HepG2 (cell line): ENCODE measurements around the gene ADAMTS12. TPM values are rescaled to one million over a fixed set of nuclear protein-coding genes. Genes with fewer than 3 reads are reported as not detected.

Source experiments
- ATAC-seq: fragments of 200-7000 bp; cut with Tn5 transposase; 3 replicates; pipeline ENCODE4 v1.9.1; 2020; ENCODE audit warnings: mild to moderate bottlenecking, moderate library complexity
- BruUV-seq: library from RNA; stranded (reverse); fragments of 400-500 nt; replicated peaks from 2 replicates; lab custom pipeline; 2021; lab: Mats Ljungman, UMichigan
- CTCF ChIA-PET: fragments of 300-600 bp; formaldehyde crosslinking; extraction: SDS; loops from one replicate; lab custom pipeline; 2021; ENCODE audit warnings: low total read pairs, inconsistent platforms, low intra/inter-chr PET ratio; lab: Yijun Ruan, JAX
- POLR2A ChIA-PET: fragments of 350-600 bp; sonication (Branson Sonifier 250); formaldehyde crosslinking; loops from one replicate; lab custom pipeline; 2020; ENCODE audit warnings: antibody characterized with exemption, inconsistent platforms; lab: Yijun Ruan, JAX
- DNase-seq: peaks from one replicate; pipeline ENCODE4 v3.0.0-alpha.2; 2015; ENCODE audit warnings: low spot score
- FAIRE-seq: peaks from 3 replicates; lab custom pipeline; 2011; peaks lifted over from hg19 to GRCh38; lab: Jason Lieb, UNC
- H2AFZ ChIP-seq: one replicate; pipeline ENCODE4 v1.6.1; 2011; ENCODE audit warnings: low read length, inconsistent platforms
- H3K27ac ChIP-seq: fragments of 300-600 bp; 3 replicates; pipeline ENCODE4 v1.8.0; 2011; ENCODE audit warnings: mixed run types, mild to moderate bottlenecking, mixed read lengths, low read length, inconsistent platforms; ENCODE audit not compliant: insufficient read depth; ENCODE audit errors: extremely low read length
- H3K27me3 ChIP-seq, 2 experiments: fragments of 200-600 bp in 1 of 2; 2 replicates in 1 of 2; 3 replicates in 1 of 2; pipeline versions ENCODE4 v1.6.0 to v1.8.0; 2011; ENCODE audit warnings: low read length in 2 of 2, mild to moderate bottlenecking in 2 of 2, moderate library complexity in 2 of 2, inconsistent platforms in 1 of 2; ENCODE audit not compliant: insufficient read depth in 2 of 2, control insufficient read depth in 1 of 2
- H3K36me3 ChIP-seq, 2 experiments: fragments of 200-600 bp in 1 of 2; replicated peaks in 1 of 2; 2 replicates in 1 of 2; 3 replicates in 1 of 2; pipeline versions ENCODE4 v1.5.1 to v1.8.0; 2011; ENCODE audit warnings: low read length in 2 of 2, inconsistent platforms in 1 of 2; ENCODE audit not compliant: insufficient read depth in 2 of 2, control insufficient read depth in 1 of 2
- H3K4me1 ChIP-seq: 2 replicates; pipeline ENCODE4 v1.5.1; 2012; ENCODE audit warnings: low read length, inconsistent platforms; ENCODE audit not compliant: insufficient read depth
- H3K4me2 ChIP-seq: 2 replicates; pipeline ENCODE4 v1.6.0; 2011; ENCODE audit warnings: low read depth, low read length, inconsistent platforms
- H3K4me3 ChIP-seq, 3 experiments: fragments of 200-600 bp in 1 of 3; sonication (generic), shearing (Covaris generic) in 1 of 3; replicated peaks in 1 of 3; 2 replicates each; pipeline ENCODE4 v1.5.1; 2011 to 2016; ENCODE audit warnings: low read length in 3 of 3, inconsistent platforms in 2 of 3, low read depth in 2 of 3, mild to moderate bottlenecking in 2 of 3, control low read depth in 1 of 3, mixed read lengths in 1 of 3; ENCODE audit not compliant: insufficient read depth in 1 of 3
- H3K79me2 ChIP-seq: one replicate; pipeline ENCODE4 v1.6.1; 2011; ENCODE audit warnings: low read length, inconsistent platforms; ENCODE audit not compliant: insufficient read depth
- H3K9ac ChIP-seq: 2 replicates; pipeline ENCODE4 v1.6.0; 2011; ENCODE audit warnings: mild to moderate bottlenecking, low read depth, low read length, inconsistent platforms; ENCODE audit not compliant: insufficient read depth
- H3K9me3 ChIP-seq: 2 replicates; pipeline ENCODE4 v1.5.1; 2012; ENCODE audit warnings: mild to moderate bottlenecking, low read length
- H4K20me1 ChIP-seq: 2 replicates; pipeline ENCODE4 v1.6.0; 2011; ENCODE audit warnings: inconsistent platforms, mild to moderate bottlenecking, low read length, moderate library complexity; ENCODE audit not compliant: insufficient read depth
- CAMTA2 ChIP-seq: sonication (generic); formaldehyde crosslinking; IDR thresholded peaks from 2 replicates; pipeline ENCODE4 v1.4.0; 2020; ENCODE audit warnings: mild to moderate bottlenecking, missing genetic modification reagents, borderline replicate concordance
- CEBPB ChIP-seq: IDR thresholded peaks from 2 replicates; pipeline ENCODE4 v1.6.1; 2011; ENCODE audit warnings: low read depth, low read length, improper control_type of control experiment, borderline replicate concordance
- CENPBD1 ChIP-seq: sonication (generic); formaldehyde crosslinking; IDR thresholded peaks from 2 replicates; pipeline ENCODE4 v1.8.0; 2022; ENCODE audit warnings: missing genetic modification reagents, low read depth, mild to moderate bottlenecking, borderline replicate concordance
- CERS6 ChIP-seq: sonication (generic); formaldehyde crosslinking; IDR thresholded peaks from 2 replicates; pipeline ENCODE4 v1.5.0; 2020; ENCODE audit warnings: missing genetic modification reagents
- MXD3 ChIP-seq: IDR thresholded peaks from 2 replicates; pipeline ENCODE4 v1.6.1; 2016; ENCODE audit warnings: mild to moderate bottlenecking, missing biosample characterization, missing genetic modification reagents
- RARG ChIP-seq: sonication (generic); formaldehyde crosslinking; IDR thresholded peaks from 2 replicates; pipeline ENCODE4 v1.4.0; 2020; ENCODE audit warnings: low read depth, mild to moderate bottlenecking, missing genetic modification reagents
- RFXANK ChIP-seq: IDR thresholded peaks from 2 replicates; pipeline ENCODE4 v1.6.1; 2016
- U2AF2 ChIP-seq: fragments of 200-400 bp; formaldehyde crosslinking; IDR thresholded peaks from 2 replicates; pipeline ENCODE4 v1.6.1; 2017; ENCODE audit warnings: low read depth, mild to moderate bottlenecking, low read length
- WGBS: methylation state at CpG from one replicate; pipeline ENCODE4 v1.1.6; 2017; ENCODE audit warnings: low lambda C conversion rate; 5-methylcytosine and 5-hydroxymethylcytosine counted together
- in situ Hi-C: cut with HindIII; loops from 2 replicates; pipeline ENCODE4 v1.10.0; 2017; ENCODE audit warnings: low pct_unique_long_range_greater_than_20kb; ENCODE audit not compliant: extremely low pct_ligation_motif_present
- intact Hi-C: fragments of 100-400 bp; cut with micrococcal nuclease; formaldehyde crosslinking; loops from one replicate; pipeline ENCODE4 v1.10.0; 2022; ENCODE audit not compliant: unreplicated experiment
- polyA plus RNA-seq, 8 experiments: library from polyadenylated mRNA; depleted of rRNA in 3 of 8; stranded (reverse) in 7 of 8; unstranded in 1 of 8; fragments of >200 nt; fragmentation: Illumina TruSeq in 4 of 8; extraction: Trizol in 4 of 8; gene quantifications; 2 replicates each; pipeline versions ENCODE4 v1.2.1 to v1.2.3, GENCODE V29; 2011 to 2016; ENCODE audit warnings: low read depth in 4 of 8, missing spikeins in 1 of 8, mixed read lengths in 1 of 8; ENCODE audit not compliant: insufficient read depth in 1 of 8
- total RNA-seq, 5 experiments: library from RNA; depleted of rRNA; stranded (reverse); fragments of >200 nt; fragmentation: Illumina TruSeq; extraction: Trizol; gene quantifications; 2 replicates each; pipeline ENCODE4 v1.2.3, GENCODE V29; 2016; ENCODE audit warnings: low read depth in 1 of 5
- TF ChIP-seq, protein P1 (sequence below): sonication (generic); formaldehyde crosslinking; IDR thresholded peaks from 2 replicates; pipeline ENCODE4 v1.8.0; 2022; ENCODE audit warnings: mild to moderate bottlenecking, missing genetic modification reagents, moderate library complexity
- TF ChIP-seq, protein P2 (sequence below): fragments of 450-650 bp; IDR thresholded peaks from 2 replicates; pipeline ENCODE4 v1.6.1; 2017; ENCODE audit warnings: mild to moderate bottlenecking
- TF ChIP-seq, protein P3 (sequence below): IDR thresholded peaks from 2 replicates; pipeline ENCODE4 v1.6.1; 2018; ENCODE audit warnings: missing genetic modification reagents, mild to moderate bottlenecking, missing compliant biosample characterization

Gene ADAMTS12
- total and polyA plus RNA-seq, 2 of the 13 experiments (the other 11 are each of a cell fraction or from before 2014, with no cell fraction given): 0.03 TPM; not detected in 1

- DNase-seq (no peak), FAIRE-seq (no peak), ATAC-seq (no peak)
- no peak overlapping the region for H2AFZ ChIP-seq
- ChIA-PET POLR2A (no interaction called here), CTCF (no interaction called here)
- H3K4me3 ChIP-seq: no peak overlapping the region
- TF ChIP-seq MXD3 (no peak), CEBPB (0 out of 2 replicates have a peak, but pooled peaks have one; percentile 56)
- TF ChIP-seq, protein P1, sequence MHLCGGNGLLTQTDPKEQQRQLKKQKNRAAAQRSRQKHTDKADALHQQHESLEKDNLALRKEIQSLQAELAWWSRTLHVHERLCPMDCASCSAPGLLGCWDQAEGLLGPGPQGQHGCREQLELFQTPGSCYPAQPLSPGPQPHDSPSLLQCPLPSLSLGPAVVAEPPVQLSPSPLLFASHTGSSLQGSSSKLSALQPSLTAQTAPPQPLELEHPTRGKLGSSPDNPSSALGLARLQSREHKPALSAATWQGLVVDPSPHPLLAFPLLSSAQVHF (CRISPR knock-in tag): no peak
- intact Hi-C loops (no loop called here), in situ Hi-C loops (no loop called here)
- no peaks in the 10 kb centered on the region for H3K4me1 ChIP-seq
- 0 out of 5 replicates have a peak, but pooled peaks cover 0 to 4% of the 10 kb centered on the region in 2 experiments for H3K27me3 ChIP-seq
- 46% methylated on average over 19 of the region's 19 CpGs for WGBS
- H4K20me1 ChIP-seq: no peaks in the 10 kb centered on the region
- H3K36me3 ChIP-seq: no peaks in the 10 kb centered on the region
- no peak overlapping the region for H3K9ac ChIP-seq
- no peak overlapping the region for H3K27ac ChIP-seq
- H3K79me2 ChIP-seq: no peaks in the 10 kb centered on the region
- no peaks in the 10 kb centered on the region for H3K9me3 ChIP-seq
- no TSS peak for BruUV-seq
- H3K4me2 ChIP-seq: no peak overlapping the region
These were observed 97.8 kb downstream of the ADAMTS12 start for GRCh38 chr5:33793836-33794549.

DNA sequence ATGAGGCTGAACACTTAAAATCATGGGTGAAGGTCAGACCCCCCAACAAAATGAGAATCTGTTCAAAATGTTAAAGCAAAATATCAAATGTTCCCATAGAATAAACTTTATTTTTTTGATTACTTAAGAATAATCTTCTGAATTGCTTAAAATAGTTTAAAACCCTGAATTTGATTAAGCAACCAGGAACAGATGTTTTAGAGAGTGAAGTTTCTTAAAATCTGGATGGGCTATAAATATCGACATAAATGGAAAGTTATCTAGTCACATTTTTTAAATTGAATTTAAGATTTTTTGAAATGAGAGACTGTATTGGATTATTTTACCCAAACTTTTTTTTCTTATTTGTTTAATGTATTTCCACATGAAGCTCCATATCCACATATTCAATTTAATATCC, 98.5 kb downstream of the ADAMTS12 start:
- ChIA-PET POLR2A (no interaction called here), CTCF (no interaction called here)
- no peak overlapping the region for H3K27ac ChIP-seq
- H3K36me3 ChIP-seq: no peaks in the 10 kb centered on the region
- WGBS: 94% methylated on average over 1 of the region's 1 CpG
- FAIRE-seq: no peak
- 0 out of 5 replicates have a peak, but pooled peaks cover 0 to 4% of the 10 kb centered on the region in 2 experiments for H3K27me3 ChIP-seq
- BruUV-seq: no TSS peak
- DNase-seq: no peak
- intact Hi-C loops: no loop called here
- no peak for ATAC-seq
- H3K79me2 ChIP-seq: no peaks in the 10 kb centered on the region
- in situ Hi-C loops: no loop called here
- H3K4me3 ChIP-seq: no peak overlapping the region
- H3K9ac ChIP-seq: no peak overlapping the region
- H3K4me2 ChIP-seq: no peak overlapping the region
- H3K9me3 ChIP-seq: no peaks in the 10 kb centered on the region
- H3K4me1 ChIP-seq: no peaks in the 10 kb centered on the region
- H2AFZ ChIP-seq: no peak overlapping the region
- no peaks in the 10 kb centered on the region for H4K20me1 ChIP-seq
- TF ChIP-seq CENPBD1 (CRISPR knock-in tag) (no peak), CERS6 (CRISPR knock-in tag) (no peak), U2AF2 (no peak), RARG (no peak), RFXANK (CRISPR knock-in tag) (no peak), CAMTA2 (CRISPR knock-in tag) (no peak)
- TF ChIP-seq, protein P2, sequence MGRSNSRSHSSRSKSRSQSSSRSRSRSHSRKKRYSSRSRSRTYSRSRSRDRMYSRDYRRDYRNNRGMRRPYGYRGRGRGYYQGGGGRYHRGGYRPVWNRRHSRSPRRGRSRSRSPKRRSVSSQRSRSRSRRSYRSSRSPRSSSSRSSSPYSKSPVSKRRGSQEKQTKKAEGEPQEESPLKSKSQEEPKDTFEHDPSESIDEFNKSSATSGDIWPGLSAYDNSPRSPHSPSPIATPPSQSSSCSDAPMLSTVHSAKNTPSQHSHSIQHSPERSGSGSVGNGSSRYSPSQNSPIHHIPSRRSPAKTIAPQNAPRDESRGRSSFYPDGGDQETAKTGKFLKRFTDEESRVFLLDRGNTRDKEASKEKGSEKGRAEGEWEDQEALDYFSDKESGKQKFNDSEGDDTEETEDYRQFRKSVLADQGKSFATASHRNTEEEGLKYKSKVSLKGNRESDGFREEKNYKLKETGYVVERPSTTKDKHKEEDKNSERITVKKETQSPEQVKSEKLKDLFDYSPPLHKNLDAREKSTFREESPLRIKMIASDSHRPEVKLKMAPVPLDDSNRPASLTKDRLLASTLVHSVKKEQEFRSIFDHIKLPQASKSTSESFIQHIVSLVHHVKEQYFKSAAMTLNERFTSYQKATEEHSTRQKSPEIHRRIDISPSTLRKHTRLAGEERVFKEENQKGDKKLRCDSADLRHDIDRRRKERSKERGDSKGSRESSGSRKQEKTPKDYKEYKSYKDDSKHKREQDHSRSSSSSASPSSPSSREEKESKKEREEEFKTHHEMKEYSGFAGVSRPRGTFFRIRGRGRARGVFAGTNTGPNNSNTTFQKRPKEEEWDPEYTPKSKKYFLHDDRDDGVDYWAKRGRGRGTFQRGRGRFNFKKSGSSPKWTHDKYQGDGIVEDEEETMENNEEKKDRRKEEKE: no peak
- TF ChIP-seq, protein P3, sequence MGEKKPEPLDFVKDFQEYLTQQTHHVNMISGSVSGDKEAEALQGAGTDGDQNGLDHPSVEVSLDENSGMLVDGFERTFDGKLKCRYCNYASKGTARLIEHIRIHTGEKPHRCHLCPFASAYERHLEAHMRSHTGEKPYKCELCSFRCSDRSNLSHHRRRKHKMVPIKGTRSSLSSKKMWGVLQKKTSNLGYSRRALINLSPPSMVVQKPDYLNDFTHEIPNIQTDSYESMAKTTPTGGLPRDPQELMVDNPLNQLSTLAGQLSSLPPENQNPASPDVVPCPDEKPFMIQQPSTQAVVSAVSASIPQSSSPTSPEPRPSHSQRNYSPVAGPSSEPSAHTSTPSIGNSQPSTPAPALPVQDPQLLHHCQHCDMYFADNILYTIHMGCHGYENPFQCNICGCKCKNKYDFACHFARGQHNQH: no peak
